Epithelial cell of esophagus (primary cell): ENCODE measurements around the gene ACER2.
A peak's percentile ranks its signal among the peaks of the same experiment; 100 is the strongest.

Experiments
- DNase-seq: peaks from one replicate; pipeline ENCODE4 v3.0.0; 2010; ENCODE audit warnings: low read depth
- H3K4me3 ChIP-seq: 2 replicates; pipeline ENCODE4 v1.5.1; 2011; ENCODE audit warnings: mild to moderate bottlenecking, low read length, control low read depth
- CTCF ChIP-seq: IDR thresholded peaks from 2 replicates; pipeline ENCODE4 v1.5.1; 2011; ENCODE audit warnings: low read depth, mild to moderate bottlenecking, low read length, control low read depth, inconsistent platforms; ENCODE audit not compliant: insufficient read depth; ENCODE audit errors: missing control alignments

The ACER2 gene

GRCh38 chr9:19470567-19470966 is 61.8 kb downstream of the ACER2 start:
- H3K4me3 ChIP-seq, result no peak overlapping the region
- DNase-seq, result no peak
- no peak for TF ChIP-seq CTCF

- no peak for TF ChIP-seq CTCF
- no peak overlapping the region for H3K4me3 ChIP-seq
- DNase-seq, result no peak
These were observed 62.3 kb downstream of the ACER2 start for GRCh38 chr9:19470981-19471650.

GRCh38 chr9:19471737-19472648 is 63.2 kb downstream of the ACER2 start:
- DNase-seq, result peak; percentile 41
- H3K4me3 ChIP-seq, result no peak overlapping the region
- peak; percentile 62 for TF ChIP-seq CTCF

GRCh38 chr9:19473605-19474004 is 64.8 kb downstream of the ACER2 start:
- no peak overlapping the region for H3K4me3 ChIP-seq
- no peak for DNase-seq
- TF ChIP-seq CTCF, result peak; percentile 4

- no peak for DNase-seq
These were observed 71.1 kb downstream of the ACER2 start for GRCh38 chr9:19479874-19480273.

GRCh38 chr9:19480345-19480744 is 71.5 kb downstream of the ACER2 start:
- no peak for DNase-seq
- no peak for TF ChIP-seq CTCF

More at GRCh38 chr9:19479874-19480273, 71.1 kb downstream of the ACER2 start:
- no peak for TF ChIP-seq CTCF
- H3K4me3 ChIP-seq, result no peak overlapping the region

More at GRCh38 chr9:19480345-19480744, 71.5 kb downstream of the ACER2 start:
- H3K4me3 ChIP-seq, result no peak overlapping the region
